Measurements from ENCODE around the gene MAPKAPK2.

The MAPKAPK2 gene

DNA sequence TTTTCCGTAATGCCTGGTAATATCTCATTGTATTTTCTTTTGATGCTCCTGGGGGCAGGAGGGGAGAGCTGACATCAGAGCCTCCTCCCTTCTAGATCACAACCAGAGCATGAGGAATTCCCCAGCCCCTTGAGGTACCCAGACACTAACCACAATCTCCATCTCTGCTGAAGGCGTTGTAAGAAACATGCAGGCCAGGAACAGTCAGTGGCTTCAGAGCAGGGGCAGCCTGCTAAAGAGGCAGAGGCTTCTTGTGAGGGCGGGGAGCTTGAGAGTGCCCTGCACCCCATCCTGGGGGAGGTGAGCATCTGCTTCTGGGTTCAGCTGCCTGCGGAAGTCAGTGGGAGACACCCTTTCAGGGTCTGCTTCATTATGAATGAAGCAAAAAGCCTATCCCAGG lies 19.0 kb downstream of the MAPKAPK2 start:
- peak; percentile 28 to 43 for DNase-seq (ENCODE audit: low read depth in 2 of 2)

DNA sequence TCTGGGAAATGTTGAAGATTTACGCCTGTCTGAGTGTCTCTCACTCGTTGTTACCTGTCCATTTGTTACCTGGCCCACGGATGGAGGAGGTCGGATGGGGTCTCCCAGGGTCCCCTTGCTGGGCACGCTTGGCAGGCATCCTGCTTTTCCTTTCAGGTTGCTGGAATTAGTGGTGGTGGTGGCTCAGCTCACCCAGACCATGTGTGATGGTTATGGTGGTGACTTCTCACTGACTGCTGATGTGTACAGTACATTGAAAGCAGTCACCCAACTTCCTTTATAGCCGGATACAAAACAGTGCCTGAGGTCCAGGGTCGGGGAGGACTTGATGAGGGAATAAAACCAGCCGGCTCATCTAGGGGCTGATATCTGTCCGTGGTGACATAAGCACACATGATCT lies 19.5 kb downstream of the MAPKAPK2 start:
- no peak for DNase-seq (ENCODE audit: low read depth in 2 of 2)

DNA sequence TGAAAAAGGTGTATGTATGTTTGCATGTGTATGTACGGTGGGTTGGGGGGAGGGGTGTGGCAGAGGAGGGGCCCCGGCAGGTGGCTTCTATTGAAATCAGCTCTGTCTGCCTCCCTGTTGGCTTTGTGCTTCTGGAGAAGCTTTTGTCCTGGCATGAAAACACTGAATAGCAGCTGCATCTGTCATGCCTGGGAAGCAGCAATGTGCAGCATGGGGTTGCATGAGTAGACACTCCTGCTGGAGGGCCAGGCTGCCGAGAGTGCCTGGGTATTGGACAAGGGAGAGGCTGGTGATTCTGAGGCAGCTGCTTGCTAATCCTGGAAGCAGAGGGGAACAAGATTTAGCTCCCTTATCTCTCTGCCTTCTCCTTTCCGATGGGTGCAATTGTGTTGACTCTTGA lies 20.5 kb downstream of the MAPKAPK2 start:
- DNase-seq (ENCODE audit: low read depth in 2 of 2) = no peak

DNA sequence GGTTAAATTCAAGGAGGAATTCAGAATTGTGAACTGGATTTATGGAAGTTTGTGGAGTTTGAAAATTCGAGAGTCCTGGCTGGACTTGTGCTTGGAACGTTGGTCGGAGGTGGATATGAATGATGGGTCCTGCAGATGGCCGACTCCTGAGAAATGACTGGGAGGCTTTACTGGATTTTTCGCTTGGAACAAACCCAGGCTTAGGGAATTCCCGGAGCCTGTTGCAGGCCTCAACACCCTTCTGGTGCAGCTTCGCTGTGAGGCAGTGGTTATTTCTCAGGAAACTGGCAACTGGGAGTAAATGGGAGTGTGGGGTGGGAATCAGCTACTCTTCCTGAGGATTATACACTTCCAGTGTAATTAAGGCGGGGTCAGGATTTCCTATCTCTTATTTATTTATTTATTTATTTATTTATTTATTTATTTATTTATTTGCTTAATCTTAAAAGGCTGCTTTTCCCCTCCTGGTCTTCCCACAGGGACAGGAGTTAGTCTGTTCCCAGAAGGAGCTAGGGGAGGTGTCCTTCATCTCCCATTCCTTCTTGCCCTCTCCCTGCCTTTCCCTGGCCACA lies 21.1 kb downstream of the MAPKAPK2 start:
- no peak for DNase-seq (ENCODE audit: low read depth in 2 of 2)

DNA sequence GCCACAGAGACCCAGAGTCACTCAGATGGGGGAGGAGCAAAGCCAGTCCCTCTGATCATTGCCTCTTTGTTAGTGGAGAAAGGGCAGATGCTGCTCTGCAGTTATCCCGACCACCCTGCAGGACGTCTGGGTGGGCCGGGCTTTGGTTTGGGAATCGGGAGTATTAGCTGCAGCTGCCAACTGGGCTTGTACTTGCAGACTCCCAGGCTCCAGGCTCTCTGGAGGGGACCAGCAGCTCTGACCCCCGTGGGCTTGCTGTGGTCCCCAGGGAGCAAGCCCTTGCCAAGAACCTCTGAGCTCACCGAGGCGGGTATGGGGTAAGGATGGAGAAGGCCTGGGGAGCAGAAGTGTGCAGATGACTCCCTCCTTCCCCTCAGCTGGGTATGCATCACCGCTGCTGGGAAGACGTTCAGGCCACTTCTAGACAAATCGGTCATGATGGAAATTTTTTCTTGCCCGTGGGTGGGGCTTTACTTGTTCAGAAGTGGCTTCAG lies 21.6 kb downstream of the MAPKAPK2 start:
- DNase-seq (ENCODE audit: low read depth in 2 of 2) = peak; percentile 21 to 41

DNA sequence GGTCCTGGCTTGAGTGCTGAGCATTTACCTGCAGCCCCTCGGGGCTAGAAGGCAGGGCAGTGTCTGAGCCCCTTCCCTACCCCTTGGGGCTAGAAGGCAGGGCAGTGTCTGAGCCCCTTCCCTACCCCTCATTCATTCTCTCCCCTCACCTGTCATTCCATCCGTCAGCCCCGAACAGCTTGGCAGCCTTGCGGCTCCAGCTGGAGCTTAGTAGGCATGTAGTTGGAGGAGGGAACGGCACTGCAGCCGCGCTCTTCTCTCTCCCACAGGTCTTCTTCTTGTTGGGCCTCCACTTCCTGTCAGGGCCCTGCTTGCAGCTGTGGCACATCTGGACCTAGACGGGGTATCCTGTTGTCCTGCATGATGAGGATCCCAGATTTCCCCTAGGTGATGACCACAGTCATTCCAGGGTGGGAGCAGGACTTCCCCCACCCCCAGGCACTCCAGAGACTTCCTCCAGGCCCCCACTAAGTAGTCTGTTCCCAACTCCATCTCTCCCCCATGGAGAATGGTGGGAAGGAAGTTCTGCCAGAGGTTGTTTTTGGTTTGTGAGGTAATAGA lies 22.2 kb downstream of the MAPKAPK2 start:
- no peak for DNase-seq (ENCODE audit: low read depth in 2 of 2)

DNA sequence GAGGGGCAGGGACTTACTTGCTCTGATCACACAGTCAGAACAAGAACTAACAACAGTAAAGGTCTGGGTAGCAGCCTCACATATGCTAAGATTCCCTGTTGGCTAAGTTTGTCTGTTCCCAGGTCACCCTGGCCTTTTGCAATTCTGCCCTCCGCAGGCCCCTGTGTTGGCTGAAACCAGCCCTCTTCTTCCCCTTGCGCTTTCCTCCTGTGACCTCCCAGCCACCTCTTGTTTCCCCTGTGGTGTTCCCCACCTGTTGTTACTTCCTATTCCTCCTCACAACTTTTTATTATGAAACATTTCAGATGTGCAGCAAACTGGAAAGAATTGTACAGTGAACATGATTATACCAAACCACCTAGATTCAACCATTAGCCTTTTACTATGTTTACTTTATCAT lies 23.4 kb downstream of the MAPKAPK2 start:
- DNase-seq (ENCODE audit: low read depth in 2 of 2) = no peak

DNA sequence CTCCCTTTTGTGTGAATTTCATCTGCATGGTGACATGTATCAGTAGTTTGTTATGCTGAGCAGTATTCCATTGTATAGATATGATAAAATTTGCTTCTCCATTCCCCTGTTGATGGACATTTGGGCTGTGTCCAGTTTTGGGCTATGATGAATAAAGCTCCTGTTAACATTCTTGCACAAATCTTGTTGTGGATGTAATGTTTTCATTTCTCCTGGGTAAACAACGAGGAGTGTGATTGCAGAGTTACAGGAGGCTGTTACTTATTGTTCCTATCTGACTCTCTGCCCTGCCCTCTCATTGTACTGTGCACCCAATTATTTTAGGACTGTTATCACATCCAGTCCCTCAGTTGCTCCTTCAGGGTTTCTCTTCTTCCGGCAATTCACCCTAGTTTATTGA lies 24.2 kb downstream of the MAPKAPK2 start:
- no peak for DNase-seq (ENCODE audit: low read depth in 2 of 2)

DNA sequence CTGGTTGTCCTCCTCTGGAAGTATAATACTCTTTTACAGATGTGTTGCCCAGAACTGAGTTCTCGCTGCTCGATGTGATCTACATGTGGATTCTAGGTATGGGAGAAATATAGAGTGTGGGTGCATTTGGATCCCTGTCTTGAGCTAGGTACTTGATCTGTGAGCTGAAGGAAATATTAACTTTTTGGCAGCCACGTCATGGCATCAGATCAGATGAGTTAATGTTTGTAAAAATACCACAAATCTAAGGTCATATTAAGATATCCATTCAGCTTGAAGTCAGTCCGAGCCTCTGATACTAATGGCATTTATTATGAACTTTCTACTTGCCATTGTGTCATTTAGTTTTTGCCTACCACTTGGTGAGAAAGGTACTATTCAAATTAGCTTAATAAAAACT lies 24.6 kb downstream of the MAPKAPK2 start:
- DNase-seq (ENCODE audit: low read depth in 2 of 2) = no peak

DNA sequence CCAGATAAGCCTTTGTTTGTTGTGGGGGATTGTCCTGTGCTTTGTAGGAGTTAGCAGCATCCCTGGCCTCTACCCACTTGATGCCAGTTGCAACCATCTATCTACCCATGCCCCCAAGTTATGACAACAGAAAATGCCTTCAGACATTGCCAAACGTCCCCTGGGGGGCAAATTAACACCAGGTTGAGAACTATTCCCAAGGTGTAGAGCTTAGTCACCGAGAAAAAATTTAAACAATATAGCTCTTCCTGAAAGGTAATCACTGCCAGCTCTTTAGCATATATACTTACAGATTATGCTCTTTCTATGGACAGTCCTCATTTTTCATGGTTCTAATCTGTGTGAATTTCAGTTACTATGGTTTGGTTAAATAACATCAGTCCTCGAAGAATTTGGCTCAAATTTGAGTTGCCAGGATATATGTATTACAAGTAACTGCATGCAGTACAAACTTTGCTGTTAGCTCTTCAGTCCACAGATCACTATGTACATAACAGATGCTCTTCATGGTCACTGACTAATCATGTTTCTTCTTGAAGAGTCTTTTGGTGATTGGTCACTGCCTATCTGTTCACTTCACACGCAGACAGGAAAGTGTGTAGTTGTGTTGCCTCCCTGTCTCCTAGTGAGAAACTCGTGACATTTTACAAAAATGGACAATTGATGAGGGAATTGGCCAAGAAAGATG lies 25.2 kb downstream of the MAPKAPK2 start:
- no peak for DNase-seq (ENCODE audit: low read depth in 2 of 2)

DNA sequence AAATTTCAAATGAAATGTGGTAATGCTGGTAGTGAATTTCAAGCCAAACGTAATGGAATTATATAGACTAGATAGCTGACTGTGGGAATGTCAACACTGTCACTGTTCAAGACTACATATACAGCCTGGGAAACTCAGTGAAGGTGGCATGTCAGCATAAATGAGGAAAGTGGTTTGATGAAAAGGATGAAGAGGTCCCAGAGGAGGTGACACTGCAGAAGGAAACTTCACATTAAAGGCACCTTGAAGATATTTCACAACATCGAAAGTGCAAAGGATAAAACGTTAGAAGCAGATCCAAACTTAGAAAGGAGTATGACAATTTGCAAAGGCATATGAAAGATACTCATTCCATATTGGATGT lies 25.7 kb downstream of the MAPKAPK2 start:
- no peak for DNase-seq (ENCODE audit: low read depth in 2 of 2)

DNA sequence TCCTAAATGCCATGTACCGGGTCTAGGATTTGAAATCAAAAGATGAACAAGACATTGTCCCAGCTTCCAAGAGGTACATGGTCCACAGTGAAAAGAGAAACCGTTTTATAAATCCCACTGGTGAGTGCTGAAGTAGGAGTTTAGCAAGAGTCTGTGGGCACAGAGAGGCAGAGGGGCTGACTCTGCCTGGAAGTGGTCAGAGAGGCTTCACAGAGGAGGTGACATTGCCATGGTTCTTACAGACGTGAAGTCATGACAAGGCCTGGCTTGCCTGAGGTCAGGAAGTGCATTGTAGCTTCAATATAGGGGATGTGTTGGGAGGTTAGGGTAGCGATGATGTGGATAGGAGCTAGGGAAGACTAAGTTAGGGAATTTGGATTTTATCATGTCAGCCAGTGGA lies 28.4 kb downstream of the MAPKAPK2 start:
- no peak for DNase-seq (ENCODE audit: low read depth in 2 of 2)

DNA sequence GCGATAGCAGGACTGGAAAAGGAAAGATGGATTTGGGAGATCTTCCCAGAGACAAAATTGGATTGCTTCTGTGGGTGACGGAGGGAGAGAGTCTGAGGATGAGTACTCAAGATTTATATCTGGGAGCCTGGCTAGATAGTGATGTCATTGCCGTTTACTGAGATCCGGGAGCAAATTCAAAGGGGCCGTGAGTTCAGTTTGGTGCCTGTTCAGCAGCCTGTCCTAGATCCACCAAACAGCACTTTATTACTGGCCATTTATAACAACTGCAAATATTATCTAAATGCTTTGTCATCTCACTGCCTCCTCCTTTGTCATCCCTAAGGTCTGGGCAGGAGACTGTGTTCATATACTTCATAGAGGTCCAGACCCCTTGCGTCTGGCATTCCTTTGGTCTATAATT lies 29.2 kb downstream of the MAPKAPK2 start:
- no peak for DNase-seq (ENCODE audit: low read depth in 2 of 2)

DNA sequence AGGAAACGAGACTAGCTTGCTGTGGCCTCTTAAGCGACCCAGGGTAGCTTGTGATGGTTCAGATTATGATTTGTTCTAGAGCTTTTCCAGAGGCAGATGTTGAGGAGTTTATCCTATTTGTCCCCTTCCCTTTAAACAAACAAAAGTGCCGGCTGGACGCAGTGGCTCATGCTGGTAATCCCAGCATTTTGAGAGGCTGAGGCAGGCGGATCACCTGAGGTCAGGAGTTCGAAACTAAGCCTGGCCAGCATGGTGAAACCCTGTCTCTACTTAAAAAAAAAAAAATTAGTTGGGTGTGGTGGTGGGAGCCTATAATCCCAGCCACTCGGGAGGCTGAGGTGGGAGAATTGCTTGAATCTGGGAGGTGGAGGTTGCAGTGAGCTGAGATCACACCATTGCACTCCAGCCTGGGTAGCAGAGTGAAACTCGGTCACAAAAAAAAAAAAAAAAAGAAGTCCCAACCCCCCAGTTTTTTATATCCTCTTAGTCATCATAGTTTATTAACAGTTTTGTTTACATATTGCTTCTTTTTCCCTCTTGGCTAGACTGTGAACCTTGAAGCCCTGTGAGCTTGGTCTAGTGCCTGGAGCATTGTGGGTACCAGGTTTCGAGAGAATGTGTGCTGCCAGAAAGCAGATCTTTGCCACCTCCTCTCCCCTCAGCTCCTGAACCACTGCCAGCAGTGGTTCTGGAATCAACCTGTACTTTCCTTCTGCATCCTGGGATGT lies 29.8 kb downstream of the MAPKAPK2 start:
- DNase-seq (ENCODE audit: low read depth in 2 of 2) = no peak

DNA sequence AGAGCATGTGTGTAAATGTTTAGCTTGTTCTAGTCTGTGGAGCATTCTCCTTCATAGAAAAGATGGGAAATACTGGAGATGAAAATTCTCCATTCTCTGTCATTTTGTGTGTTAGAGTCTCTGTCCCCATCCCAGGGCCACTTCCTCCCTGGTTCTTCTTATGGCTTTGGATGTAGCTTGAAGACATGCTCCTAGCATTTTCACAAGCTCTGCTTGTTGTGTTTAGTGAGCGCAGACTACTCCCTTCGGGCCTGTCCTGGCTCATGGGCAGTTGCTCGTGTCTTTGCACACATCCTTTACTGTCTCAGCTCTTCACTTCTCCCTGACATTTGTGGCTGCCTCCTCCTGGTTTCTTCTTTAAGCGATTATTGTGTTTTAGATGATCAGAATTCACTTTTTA lies 30.4 kb downstream of the MAPKAPK2 start:
- no peak for DNase-seq (ENCODE audit: low read depth in 2 of 2)

DNA sequence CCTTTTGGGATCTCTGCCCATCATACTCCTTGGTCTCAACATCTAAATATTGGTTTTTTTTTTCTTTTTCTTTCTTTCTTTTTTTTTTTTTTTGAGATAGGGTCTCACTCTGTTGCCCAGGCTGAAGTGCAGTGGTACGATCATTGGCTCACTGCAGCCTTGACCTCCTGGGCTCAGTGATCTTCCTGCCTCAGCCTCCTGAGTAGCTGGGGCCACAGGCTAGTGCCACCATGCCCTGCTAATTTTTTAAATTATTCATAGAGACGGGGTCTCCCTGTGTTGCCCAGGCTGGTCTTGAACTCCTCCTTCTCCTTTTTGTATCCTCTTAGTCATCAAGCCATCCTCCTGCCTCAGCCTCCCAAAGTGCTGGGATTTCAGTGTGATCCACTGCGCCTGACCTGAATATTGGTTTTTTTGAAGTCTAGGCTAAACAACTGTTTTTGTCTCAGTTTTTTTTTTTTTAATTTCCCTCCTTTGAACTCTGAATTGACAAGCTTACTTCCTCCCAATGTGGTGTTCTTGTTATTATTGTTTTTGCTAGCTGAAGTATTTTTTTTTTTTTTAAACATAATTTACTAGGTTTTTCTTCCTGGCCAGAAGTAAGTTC lies 30.9 kb downstream of the MAPKAPK2 start:
- DNase-seq (ENCODE audit: low read depth in 2 of 2) = no peak

DNA sequence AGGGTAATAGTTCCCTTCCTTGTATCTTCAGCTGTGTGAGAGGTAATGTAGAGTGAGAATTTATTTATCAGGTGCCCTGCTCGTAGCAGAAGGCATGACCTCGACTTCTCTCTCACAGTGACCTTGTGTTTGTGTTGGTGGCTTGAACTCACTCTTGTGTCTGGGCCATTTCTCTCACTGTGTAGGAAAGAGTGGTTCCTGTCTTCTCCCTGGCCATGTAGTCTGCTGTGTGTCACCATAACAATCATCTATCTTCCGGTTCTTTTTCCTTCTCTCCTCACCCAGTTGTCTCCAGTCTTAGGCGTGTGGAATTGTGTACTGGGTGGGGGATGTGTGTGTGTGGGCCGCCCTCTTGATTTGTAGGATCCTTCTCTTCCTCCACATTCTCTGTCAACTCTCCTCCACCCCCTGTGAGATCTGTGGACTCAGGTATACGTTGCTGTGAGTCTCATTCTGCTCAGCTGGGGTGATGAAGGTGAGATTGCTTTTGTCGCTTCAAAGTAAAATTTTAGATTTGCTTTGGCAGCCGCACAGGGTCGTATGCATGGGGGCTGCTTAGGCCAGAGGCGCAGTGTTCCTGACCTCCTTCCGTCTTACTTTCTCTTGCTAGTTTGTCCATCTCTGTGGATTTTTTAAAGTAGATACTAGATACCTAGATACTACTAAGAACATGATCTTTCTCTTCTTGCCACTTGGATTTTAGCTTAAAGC lies 31.6 kb downstream of the MAPKAPK2 start:
- no peak for DNase-seq (ENCODE audit: low read depth in 2 of 2)

DNA sequence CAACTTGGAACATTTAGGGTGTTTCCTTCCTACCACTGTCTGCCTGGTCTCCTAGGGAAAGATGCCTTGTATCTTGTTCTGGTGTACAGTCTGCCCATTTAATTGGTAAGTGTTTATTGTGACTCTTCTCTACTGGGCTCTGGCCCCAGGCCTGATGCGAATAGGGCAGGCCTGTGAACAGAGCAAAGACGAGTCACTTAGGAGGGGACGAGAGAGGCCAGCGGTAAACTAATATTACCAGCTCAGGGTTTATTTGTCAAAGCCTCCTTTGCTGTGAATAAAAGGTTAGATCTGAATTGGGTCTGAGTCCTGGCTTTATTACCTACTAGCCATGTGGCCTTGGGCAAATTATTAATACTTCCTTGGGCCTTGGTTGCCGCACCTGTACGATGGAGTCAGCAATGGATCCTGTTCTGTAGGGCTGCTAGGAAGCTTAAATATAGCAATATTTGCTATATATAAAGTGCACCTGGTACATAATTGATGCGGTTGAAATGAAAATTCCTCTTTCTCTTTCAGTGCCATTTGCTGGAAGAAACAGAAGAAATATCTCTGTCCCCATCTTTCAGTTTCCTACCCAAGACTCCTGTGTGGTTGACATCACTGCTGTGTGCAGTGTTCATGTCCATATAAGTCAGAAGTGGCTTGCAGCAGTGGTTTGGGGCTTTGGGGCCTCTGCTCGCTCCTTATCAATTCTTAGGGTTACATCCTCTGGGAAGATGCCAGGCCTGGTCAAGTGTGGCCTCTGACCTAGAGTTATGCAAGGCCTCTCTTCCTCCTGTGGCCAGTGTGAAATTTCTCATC lies 32.4 kb downstream of the MAPKAPK2 start:
- no peak for DNase-seq (ENCODE audit: low read depth in 2 of 2)

DNA sequence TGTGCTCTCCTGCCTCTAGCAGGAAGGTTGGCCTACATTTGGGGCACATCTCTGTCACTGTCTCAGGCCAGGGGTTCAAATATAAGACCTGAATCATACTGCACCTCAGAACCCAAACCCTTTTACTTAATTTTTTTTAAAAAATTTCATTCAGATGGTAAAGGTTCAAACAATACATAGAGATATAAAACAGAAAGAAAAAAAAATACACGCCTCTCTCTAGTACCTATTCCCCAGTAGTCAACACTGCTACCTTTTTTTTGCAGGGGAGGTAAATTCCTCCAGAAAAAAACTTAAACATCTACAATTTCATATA lies 32.9 kb downstream of the MAPKAPK2 start:
- no peak for DNase-seq (ENCODE audit: low read depth in 2 of 2)

DNA sequence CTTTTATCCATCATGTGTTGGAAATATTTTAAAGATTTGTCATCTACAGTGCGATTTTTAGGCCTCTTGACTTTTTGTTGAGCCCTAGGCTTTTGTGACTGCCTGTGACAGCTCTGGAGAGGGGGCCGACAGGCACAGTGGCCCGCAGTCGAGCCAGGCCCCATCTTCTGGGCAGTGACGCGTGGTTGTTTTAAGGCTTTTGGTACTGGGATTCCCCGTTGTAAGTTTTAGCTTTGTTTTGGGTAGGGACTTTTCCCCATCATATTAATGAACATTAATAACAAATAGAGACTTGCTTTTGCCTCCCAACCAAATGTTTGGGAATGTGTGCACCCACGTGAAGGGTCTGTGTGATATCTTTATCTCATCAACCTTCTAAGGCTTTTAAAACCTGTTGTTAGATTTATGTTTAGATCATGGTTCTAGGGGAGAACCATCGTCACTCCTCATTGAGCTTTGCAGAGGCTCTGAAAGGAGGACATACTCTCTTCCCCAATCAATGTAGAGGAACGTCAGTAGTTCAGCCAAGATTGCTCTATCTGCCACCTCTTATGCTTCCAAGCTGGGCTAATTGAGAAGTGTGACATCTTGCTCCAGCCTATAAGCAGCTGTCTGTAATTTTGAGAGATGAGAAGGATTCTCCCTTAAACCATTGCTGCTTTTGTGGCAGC lies 34.6 kb downstream of the MAPKAPK2 start:
- no peak for DNase-seq (ENCODE audit: low read depth in 2 of 2)

DNA sequence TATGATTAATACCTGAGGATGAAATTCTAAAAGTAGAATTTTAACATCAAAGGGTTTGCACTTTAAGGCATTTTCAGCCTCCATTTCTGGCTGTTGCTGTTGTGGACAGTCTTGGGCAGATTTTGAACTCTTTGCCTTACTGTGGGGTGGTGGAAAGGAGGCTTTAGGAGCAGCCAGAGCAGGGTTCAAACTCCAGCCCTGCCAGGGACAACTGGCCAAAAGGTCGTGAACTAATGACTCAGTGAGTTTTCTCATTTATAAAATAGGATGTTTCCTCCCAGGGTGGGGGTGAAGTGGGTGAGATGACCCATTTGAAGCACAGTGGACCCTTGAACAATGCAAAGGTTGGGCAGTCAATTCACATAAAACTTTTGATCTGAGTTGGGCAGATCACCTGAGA lies 36.7 kb downstream of the MAPKAPK2 start:
- no peak for DNase-seq (ENCODE audit: low read depth in 2 of 2)

All from stimulated activated CD4-positive, alpha-beta T cell treated with anti-CD3 and anti-CD28 coated beads, Interleukin-1b, Interleukin-23, amount 100 ng/mL, for 4 hours (primary cell).